ENCODE data around the gene DCST1. TPM values are rescaled to one million over a fixed set of nuclear protein-coding genes. Genes with fewer than 3 reads are reported as not detected.
A peak's percentile ranks its signal among the peaks of the same experiment; 100 is the strongest.

The DCST1 gene
- polyA plus RNA-seq, 3 donors, result 0.05 TPM; not detected in 2

DNA sequence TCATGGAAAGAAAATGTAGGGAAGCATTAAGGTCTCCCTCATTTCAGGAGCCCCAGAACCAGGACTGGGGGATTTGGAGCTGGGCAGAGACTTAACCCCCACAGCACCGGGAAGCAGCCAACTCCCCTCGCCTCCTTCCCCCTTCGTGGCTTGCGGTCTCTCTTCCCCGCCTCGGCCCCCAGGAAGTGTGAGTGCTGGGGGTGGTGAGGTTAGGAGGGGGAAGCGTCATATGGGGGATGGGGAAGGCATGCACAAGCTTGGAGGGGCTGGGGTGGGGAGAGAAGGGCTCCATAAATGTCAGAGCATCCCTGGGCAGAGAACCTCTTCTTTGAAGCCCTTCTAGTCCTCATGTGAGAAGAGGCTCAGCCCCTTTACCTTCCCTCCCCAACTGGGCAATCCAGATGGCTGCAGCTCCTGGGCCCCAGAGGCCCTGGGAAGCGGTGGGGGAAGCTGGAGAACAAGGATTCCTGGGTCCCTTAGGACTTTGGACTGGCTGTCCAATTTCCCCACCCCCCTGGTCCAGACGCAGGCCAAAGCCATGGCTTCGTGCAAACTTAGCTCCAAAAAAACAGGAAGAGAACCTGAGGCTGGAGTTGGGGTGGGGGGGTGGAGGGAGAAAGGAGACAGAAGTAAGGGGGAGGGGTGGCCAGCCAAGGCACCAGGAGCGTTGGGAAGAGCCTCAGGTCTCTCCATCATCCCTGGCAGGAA, 23.3 kb upstream of the DCST1 start:
- DNase-seq, result peak in 2 of 3 donors; percentile 37 to 61
- peak overlapping the region; percentile 89 to 100 (median 93) for H3K4me3 ChIP-seq (replicated peaks in 1 of 3; ENCODE audit: low read depth in 2 of 3, low read length in 3 of 3)
- peaks cover 80% of the 10 kb centered on the region for H4K20me1 ChIP-seq (ENCODE audit: insufficient read depth, low read length)
- TF ChIP-seq, protein P1, sequence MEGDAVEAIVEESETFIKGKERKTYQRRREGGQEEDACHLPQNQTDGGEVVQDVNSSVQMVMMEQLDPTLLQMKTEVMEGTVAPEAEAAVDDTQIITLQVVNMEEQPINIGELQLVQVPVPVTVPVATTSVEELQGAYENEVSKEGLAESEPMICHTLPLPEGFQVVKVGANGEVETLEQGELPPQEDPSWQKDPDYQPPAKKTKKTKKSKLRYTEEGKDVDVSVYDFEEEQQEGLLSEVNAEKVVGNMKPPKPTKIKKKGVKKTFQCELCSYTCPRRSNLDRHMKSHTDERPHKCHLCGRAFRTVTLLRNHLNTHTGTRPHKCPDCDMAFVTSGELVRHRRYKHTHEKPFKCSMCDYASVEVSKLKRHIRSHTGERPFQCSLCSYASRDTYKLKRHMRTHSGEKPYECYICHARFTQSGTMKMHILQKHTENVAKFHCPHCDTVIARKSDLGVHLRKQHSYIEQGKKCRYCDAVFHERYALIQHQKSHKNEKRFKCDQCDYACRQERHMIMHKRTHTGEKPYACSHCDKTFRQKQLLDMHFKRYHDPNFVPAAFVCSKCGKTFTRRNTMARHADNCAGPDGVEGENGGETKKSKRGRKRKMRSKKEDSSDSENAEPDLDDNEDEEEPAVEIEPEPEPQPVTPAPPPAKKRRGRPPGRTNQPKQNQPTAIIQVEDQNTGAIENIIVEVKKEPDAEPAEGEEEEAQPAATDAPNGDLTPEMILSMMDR (IDR thresholded peaks at IDR 0.05), result no peak
- peak overlapping the region; percentile 91 to 99 for H3K27ac ChIP-seq (ENCODE audit: low read depth in 1 of 2, low read length in 2 of 2)
- H3K4me2 ChIP-seq (replicated peaks; ENCODE audit: extremely low read depth, low read length, poor library complexity, severe bottlenecking), result peak overlapping the region; percentile 100
- no peaks in the 10 kb centered on the region for H3K9me3 Mint-ChIP-seq
- H2AFZ ChIP-seq (ENCODE audit: insufficient read depth, low read depth, low read length, poor library complexity, severe bottlenecking), result no peak overlapping the region
- no peaks in the 10 kb centered on the region for H3K27me3 ChIP-seq (ENCODE audit: control insufficient read depth in 2 of 2, insufficient read depth in 2 of 2, low read length in 2 of 2)
- H3K36me3 ChIP-seq (replicated peaks in 1 of 2; ENCODE audit: control insufficient read depth in 1 of 2, insufficient read depth in 2 of 2, low read length in 2 of 2), result peaks cover 18 to 27% of the 10 kb centered on the region in 2 donors
- H3K9me3 ChIP-seq (replicated peaks in 1 of 2; ENCODE audit: control insufficient read depth in 1 of 2, insufficient read depth in 1 of 2, low read length in 2 of 2), result no peaks in the 10 kb centered on the region
- peaks cover 100% of the 10 kb centered on the region for H3K79me2 ChIP-seq (ENCODE audit: insufficient read depth, low read length)
- peaks cover 75% of the 10 kb centered on the region for H3K4me1 Mint-ChIP-seq
- H3K36me3 Mint-ChIP-seq, result peaks cover 20 to 44% of the 10 kb centered on the region in 2 donors
- H3K27ac Mint-ChIP-seq, result peak overlapping the region; percentile 81 to 96 (median 94)
- peak overlapping the region; percentile 79 for H3K9ac ChIP-seq (ENCODE audit: insufficient read depth, low read length, poor library complexity, severe bottlenecking)
- peaks cover 85 to 100% of the 10 kb centered on the region in 2 donors for H3K4me1 ChIP-seq (ENCODE audit: control insufficient read depth in 1 of 2, insufficient read depth in 2 of 2, low read length in 2 of 2)
- intact Hi-C loops (cut with micrococcal nuclease), result no loop called here
- H3K27me3 Mint-ChIP-seq (ENCODE audit: low read depth in 3 of 3), result no peaks in the 10 kb centered on the region
- H3K4me3 Mint-ChIP-seq, result peak overlapping the region; percentile 91 to 98
- WGBS (ENCODE audit: insufficient coverage), result no CpG with 5 or more reads among the region's 11 CpGs

DNA sequence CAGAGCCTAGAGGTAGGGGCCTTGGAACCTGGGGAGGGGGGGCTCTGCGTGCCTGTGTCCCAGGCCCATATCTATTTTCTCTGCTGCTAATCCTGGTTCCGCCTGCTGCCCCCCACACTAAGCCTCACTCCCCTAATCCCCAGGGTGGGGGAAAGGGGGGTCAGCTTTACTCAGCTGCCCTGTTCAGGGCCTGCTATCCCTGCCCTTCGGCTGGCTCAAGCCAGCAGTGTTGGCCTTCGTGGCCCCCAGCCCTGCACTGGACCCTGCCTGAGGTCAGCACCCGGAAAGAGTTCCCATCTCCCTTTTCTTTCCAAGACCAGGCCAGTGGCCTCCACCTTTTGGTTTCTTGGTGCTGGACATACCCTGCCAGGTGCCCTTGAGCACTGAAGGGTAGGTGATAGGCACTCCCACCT, 22.6 kb upstream of the DCST1 start:
- no peaks in the 10 kb centered on the region for H3K27me3 Mint-ChIP-seq (ENCODE audit: low read depth in 3 of 3)
- Histone ChIP-seq H3K27me3 (ENCODE audit: control insufficient read depth in 2 of 2, insufficient read depth in 2 of 2, low read length in 2 of 2) (no peaks in the 10 kb centered on the region), H2AFZ (ENCODE audit: insufficient read depth, low read depth, low read length, poor library complexity, severe bottlenecking) (no peak overlapping the region), H3K4me3 (replicated peaks in 1 of 3; ENCODE audit: low read depth in 2 of 3, low read length in 3 of 3) (peak overlapping the region in 2 of 3 experiments; percentile 93 to 100), H3K4me2 (replicated peaks; ENCODE audit: extremely low read depth, low read length, poor library complexity, severe bottlenecking) (peak overlapping the region; percentile 100), H3K4me1 (ENCODE audit: control insufficient read depth in 1 of 2, insufficient read depth in 2 of 2, low read length in 2 of 2) (peaks cover 85 to 100% of the 10 kb centered on the region in 2 donors), H3K79me2 (ENCODE audit: insufficient read depth, low read length) (peaks cover 100% of the 10 kb centered on the region), H3K9ac (ENCODE audit: insufficient read depth, low read length, poor library complexity, severe bottlenecking) (peak overlapping the region; percentile 79), H3K27ac (ENCODE audit: low read depth in 1 of 2, low read length in 2 of 2) (peak overlapping the region; percentile 91 to 99), H3K36me3 (replicated peaks in 1 of 2; ENCODE audit: control insufficient read depth in 1 of 2, insufficient read depth in 2 of 2, low read length in 2 of 2) (peaks cover 24 to 33% of the 10 kb centered on the region in 2 donors), H4K20me1 (ENCODE audit: insufficient read depth, low read length) (peaks cover 87% of the 10 kb centered on the region), H3K9me3 (replicated peaks in 1 of 2; ENCODE audit: control insufficient read depth in 1 of 2, insufficient read depth in 1 of 2, low read length in 2 of 2) (no peaks in the 10 kb centered on the region)
- WGBS (ENCODE audit: insufficient coverage), result 84% methylated on average over 2 of the region's 5 CpGs
- intact Hi-C loops (cut with micrococcal nuclease), result no loop called here
- no peaks in the 10 kb centered on the region for H3K9me3 Mint-ChIP-seq
- peak overlapping the region; percentile 72 to 94 (median 89) for H3K27ac Mint-ChIP-seq
- peaks cover 26 to 50% of the 10 kb centered on the region in 2 donors for H3K36me3 Mint-ChIP-seq
- no peak for DNase-seq
- peaks cover 75% of the 10 kb centered on the region for H3K4me1 Mint-ChIP-seq
- TF ChIP-seq, protein P1 (IDR thresholded peaks at IDR 0.05), result no peak
- H3K4me3 Mint-ChIP-seq, result peak overlapping the region; percentile 91 to 98

All from CD14-positive monocyte (primary cell).